SK-N-MC (cell line): ENCODE measurements around the gene CXCR2.
"Not testable (repeated sequence)": the region's sequence is repeated elsewhere in the genome, so short reads cannot be mapped to it uniquely, and the experiment has no call there.

ENCODE experiments used
- DNase-seq: peaks from one replicate; pipeline ENCODE4 v3.0.0-alpha.2; 2011; ENCODE audit warnings: low read depth, low spot score
- H3K27ac ChIP-seq: fragments of 200-600 bp; sonication (generic); 2 replicates; pipeline ENCODE4 v1.5.1; 2016; ENCODE audit warnings: mixed run types
- H3K36me3 ChIP-seq: fragments of 200-600 bp; sonication (generic); 2 replicates; pipeline ENCODE4 v1.6.1; 2017; ENCODE audit warnings: antibody characterized with exemption, low read length, mixed read lengths; ENCODE audit not compliant: insufficient read depth
- H3K4me3 ChIP-seq: fragments of 200-600 bp; sonication (generic); 2 replicates; pipeline ENCODE4 v1.5.1; 2016
- H3K9ac ChIP-seq: fragments of 200-600 bp; sonication (generic); 2 replicates; pipeline ENCODE4 v1.8.0; 2017; ENCODE audit warnings: mixed run types, mixed read lengths; ENCODE audit not compliant: insufficient read length
- H3K9me3 ChIP-seq: fragments of 200-600 bp; sonication (generic); 2 replicates; pipeline ENCODE4 v1.6.1; 2017; ENCODE audit warnings: low read depth, mild to moderate bottlenecking, antibody characterized with exemption, low read length, moderate library complexity, mixed read lengths
- EZH2 ChIP-seq: fragments of 200-600 bp; sonication (generic); IDR thresholded peaks from one replicate; pipeline ENCODE4 v1.6.1; 2017; ENCODE audit warnings: antibody characterized with exemption
- FOXP2 ChIP-seq: optimal IDR thresholded peaks from 2 replicates; pipeline ENCODE3; 2011; ENCODE audit warnings: mild to moderate bottlenecking, moderate library complexity; ENCODE audit not compliant: insufficient read depth; ENCODE audit errors: extremely low read length, control extremely low read depth
- POLR2AphosphoS5 ChIP-seq: IDR thresholded peaks from 2 replicates; pipeline ENCODE4 v1.6.1; 2012; ENCODE audit warnings: mild to moderate bottlenecking, low read depth, low read length, borderline replicate concordance

The CXCR2 gene

GRCh38 chr2:218168016-218168415 is 42.2 kb downstream of the CXCR2 start:
- TF ChIP-seq POLR2AphosphoS5: no peak
- TF ChIP-seq EZH2: no peak
- TF ChIP-seq FOXP2: no peak
- no peak overlapping the region for H3K9ac ChIP-seq
- DNase-seq: no peak
- no peaks in the 10 kb centered on the region for H3K36me3 ChIP-seq
- no peak overlapping the region for H3K4me3 ChIP-seq
- no peak overlapping the region for H3K27ac ChIP-seq
- H3K9me3 ChIP-seq: no peaks in the 10 kb centered on the region

- DNase-seq: peak; percentile 37
- H3K9ac ChIP-seq: no peak overlapping the region
- no peak for TF ChIP-seq FOXP2
- TF ChIP-seq POLR2AphosphoS5: no peak
- H3K27ac ChIP-seq: no peak overlapping the region
- H3K4me3 ChIP-seq: no peak overlapping the region
- no peaks in the 10 kb centered on the region for H3K9me3 ChIP-seq
- no peaks in the 10 kb centered on the region for H3K36me3 ChIP-seq
These were observed 43.0 kb downstream of the CXCR2 start for GRCh38 chr2:218168635-218169462.

GRCh38 chr2:218169757-218170546 is 44.1 kb downstream of the CXCR2 start:
- Histone ChIP-seq H3K9me3 (no peaks in the 10 kb centered on the region), H3K4me3 (no peak overlapping the region), H3K27ac (no peak overlapping the region), H3K36me3 (no peaks in the 10 kb centered on the region), H3K9ac (no peak overlapping the region)
- TF ChIP-seq POLR2AphosphoS5 (no peak), FOXP2 (no peak), EZH2 (no peak)
- DNase-seq: no peak

- H3K9me3 ChIP-seq, H3K36me3 ChIP-seq, H3K4me3 ChIP-seq, DNase-seq, H3K9ac ChIP-seq, H3K27ac ChIP-seq: not testable (repeated sequence)
These were observed 45.9 kb downstream of the CXCR2 start for GRCh38 chr2:218171744-218172143.

GRCh38 chr2:218172845-218173244 is 47.0 kb downstream of the CXCR2 start:
- H3K9ac ChIP-seq: no peak overlapping the region
- TF ChIP-seq EZH2 (no peak), FOXP2 (no peak), POLR2AphosphoS5 (no peak)
- H3K9me3 ChIP-seq: no peaks in the 10 kb centered on the region
- no peak overlapping the region for H3K4me3 ChIP-seq
- no peak overlapping the region for H3K27ac ChIP-seq
- no peak for DNase-seq
- H3K36me3 ChIP-seq: no peaks in the 10 kb centered on the region

GRCh38 chr2:218179782-218180181 is 54.0 kb downstream of the CXCR2 start:
- Histone ChIP-seq H3K9me3 (no peaks in the 10 kb centered on the region), H3K27ac (no peak overlapping the region)
- TF ChIP-seq FOXP2: no peak
- no peak for TF ChIP-seq EZH2
- TF ChIP-seq POLR2AphosphoS5: no peak

GRCh38 chr2:218180467-218181114 is 54.8 kb downstream of the CXCR2 start:
- no peak for DNase-seq
- Histone ChIP-seq H3K4me3 (peak overlapping the region; percentile 37; the same call in 1 of the 2 replicates), H3K36me3 (no peaks in the 10 kb centered on the region), H3K9ac (no peak overlapping the region), H3K9me3 (no peaks in the 10 kb centered on the region), H3K27ac (no peak overlapping the region)
- TF ChIP-seq FOXP2 (no peak), EZH2 (no peak), POLR2AphosphoS5 (no peak)

More at GRCh38 chr2:218179782-218180181, 54.0 kb downstream of the CXCR2 start:
- H3K9ac ChIP-seq: no peak overlapping the region
- no peaks in the 10 kb centered on the region for H3K36me3 ChIP-seq
- no peak overlapping the region for H3K4me3 ChIP-seq
- DNase-seq: no peak

GRCh38 chr2:218184331-218184730 is 58.5 kb downstream of the CXCR2 start:
- H3K36me3 ChIP-seq: no peaks in the 10 kb centered on the region
- no peak overlapping the region for H3K27ac ChIP-seq
- H3K4me3 ChIP-seq: no peak overlapping the region
- H3K9me3 ChIP-seq: no peaks in the 10 kb centered on the region
- no peak for DNase-seq
- TF ChIP-seq EZH2: no peak
- no peak for TF ChIP-seq POLR2AphosphoS5
- TF ChIP-seq FOXP2: no peak
- H3K9ac ChIP-seq: no peak overlapping the region
